ENCODE measurements around the gene OR14C36. TPM values are rescaled to one million over a fixed set of nuclear protein-coding genes. Genes with fewer than 3 reads are reported as not detected.

The OR14C36 gene
- polyA plus RNA-seq, 1 donor (not counting 4 experiments of a cell fraction or from before 2014, with no cell fraction given), result not detected

DNA sequence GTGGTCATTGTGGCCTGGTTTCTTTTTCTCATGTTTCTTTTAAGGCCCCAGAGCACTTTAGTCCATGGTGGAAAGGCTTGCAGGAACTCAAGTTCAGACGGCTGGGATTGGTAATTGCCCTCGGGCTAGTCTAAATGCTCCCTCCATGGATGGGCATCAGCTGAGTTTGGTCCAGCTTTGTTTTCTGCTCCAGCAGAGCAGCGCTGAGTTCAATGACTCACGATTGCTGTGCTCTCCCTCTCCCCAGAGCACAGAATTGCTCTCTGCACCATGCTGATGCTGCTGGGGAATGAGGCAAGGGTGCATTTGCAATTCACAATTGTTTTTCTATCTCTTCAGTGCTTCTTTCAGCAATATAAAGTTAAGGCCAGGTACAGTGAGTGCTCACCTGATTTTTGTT lies 25.2 kb downstream of the OR14C36 start:
- TF ChIP-seq EZH2 (IDR thresholded peaks at IDR 0.05; ENCODE audit: low read length), result no peak
- TF ChIP-seq, protein P1, sequence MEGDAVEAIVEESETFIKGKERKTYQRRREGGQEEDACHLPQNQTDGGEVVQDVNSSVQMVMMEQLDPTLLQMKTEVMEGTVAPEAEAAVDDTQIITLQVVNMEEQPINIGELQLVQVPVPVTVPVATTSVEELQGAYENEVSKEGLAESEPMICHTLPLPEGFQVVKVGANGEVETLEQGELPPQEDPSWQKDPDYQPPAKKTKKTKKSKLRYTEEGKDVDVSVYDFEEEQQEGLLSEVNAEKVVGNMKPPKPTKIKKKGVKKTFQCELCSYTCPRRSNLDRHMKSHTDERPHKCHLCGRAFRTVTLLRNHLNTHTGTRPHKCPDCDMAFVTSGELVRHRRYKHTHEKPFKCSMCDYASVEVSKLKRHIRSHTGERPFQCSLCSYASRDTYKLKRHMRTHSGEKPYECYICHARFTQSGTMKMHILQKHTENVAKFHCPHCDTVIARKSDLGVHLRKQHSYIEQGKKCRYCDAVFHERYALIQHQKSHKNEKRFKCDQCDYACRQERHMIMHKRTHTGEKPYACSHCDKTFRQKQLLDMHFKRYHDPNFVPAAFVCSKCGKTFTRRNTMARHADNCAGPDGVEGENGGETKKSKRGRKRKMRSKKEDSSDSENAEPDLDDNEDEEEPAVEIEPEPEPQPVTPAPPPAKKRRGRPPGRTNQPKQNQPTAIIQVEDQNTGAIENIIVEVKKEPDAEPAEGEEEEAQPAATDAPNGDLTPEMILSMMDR (optimal IDR thresholded peaks at IDR 0.05 in 1 of 3, IDR thresholded peaks at IDR 0.05 in 1 of 3, conservative IDR thresholded peaks at IDR 0.05 in 1 of 3; ENCODE audit: extremely low read depth in 1 of 3, insufficient read depth in 2 of 3, low read length in 3 of 3), result no peak
- no peaks in the 10 kb centered on the region for H3K27me3 ChIP-seq (ENCODE audit: control insufficient read depth, extremely low read depth, insufficient read depth, low read length)
- H3K79me2 ChIP-seq (ENCODE audit: control insufficient read depth, insufficient read depth, low read length), result no peaks in the 10 kb centered on the region
- no peak for FAIRE-seq
- H3K4me2 ChIP-seq (ENCODE audit: control insufficient read depth, extremely low read depth, insufficient read depth, low read depth, low read length), result no peak overlapping the region
- no peaks in the 10 kb centered on the region for H3K36me3 ChIP-seq (ENCODE audit: control insufficient read depth in 2 of 2, extremely low read depth in 1 of 2, insufficient read depth in 2 of 2, low read length in 2 of 2)
- dilution Hi-C loops (cut with MboI; ENCODE audit: extremely low pct_ligation_motif_present, low sequenced_read_pairs), result no loop called here
- no peak overlapping the region for H2AFZ ChIP-seq (ENCODE audit: control insufficient read depth, low read length)
- DNase-seq (ENCODE audit: low read depth, low spot score), result no peak
- no peaks in the 10 kb centered on the region for H3K9me1 ChIP-seq (ENCODE audit: control insufficient read depth, extremely low read depth, insufficient read depth, low read length)
- H3K9me3 ChIP-seq (ENCODE audit: control insufficient read depth, low read depth, low read length), result no peaks in the 10 kb centered on the region
- no peak overlapping the region for H3K9ac ChIP-seq (ENCODE audit: control insufficient read depth, extremely low read depth, insufficient read depth, low read length)
- H3K4me1 ChIP-seq (ENCODE audit: control insufficient read depth, extremely low read depth, insufficient read depth, low read length), result no peaks in the 10 kb centered on the region
- no peaks in the 10 kb centered on the region for H4K20me1 ChIP-seq (ENCODE audit: control insufficient read depth, extremely low read depth, insufficient read depth, low read length)
- H3K4me3 ChIP-seq (ENCODE audit: control insufficient read depth in 2 of 3, extremely low read depth in 1 of 3, insufficient read depth in 2 of 3, low read depth in 1 of 3, low read length in 3 of 3), result no peak overlapping the region
- H3K27ac ChIP-seq (ENCODE audit: control insufficient read depth, insufficient read depth, low read length), result no peak overlapping the region

GRCh38 chr1:248375446-248375845 lies 26.9 kb downstream of the OR14C36 start, which contains the start of gene OR2T6:
Gene OR2T6, plus strand, starts transcription at chr1:248375746. Its CDS starts 11,863 bp downstream, at chr1:248387609.
- FAIRE-seq (no peak), DNase-seq (ENCODE audit: low read depth, low spot score) (no peak)
- Histone ChIP-seq H3K36me3 (ENCODE audit: control insufficient read depth in 2 of 2, extremely low read depth in 1 of 2, insufficient read depth in 2 of 2, low read length in 2 of 2) (no peaks in the 10 kb centered on the region), H3K9me3 (ENCODE audit: control insufficient read depth, low read depth, low read length) (no peaks in the 10 kb centered on the region), H3K9ac (ENCODE audit: control insufficient read depth, extremely low read depth, insufficient read depth, low read length) (no peak within 1 kb of the TSS), H3K79me2 (ENCODE audit: control insufficient read depth, insufficient read depth, low read length) (no peaks in the 10 kb centered on the region), H3K9me1 (ENCODE audit: control insufficient read depth, extremely low read depth, insufficient read depth, low read length) (no peaks in the 10 kb centered on the region), H3K4me1 (ENCODE audit: control insufficient read depth, extremely low read depth, insufficient read depth, low read length) (no peaks in the 10 kb centered on the region), H3K27ac (ENCODE audit: control insufficient read depth, insufficient read depth, low read length) (no peak within 1 kb of the TSS), H3K27me3 (ENCODE audit: control insufficient read depth, extremely low read depth, insufficient read depth, low read length) (no peaks in the 10 kb centered on the region), H2AFZ (ENCODE audit: control insufficient read depth, low read length) (no peak within 1 kb of the TSS), H3K4me2 (ENCODE audit: control insufficient read depth, extremely low read depth, insufficient read depth, low read depth, low read length) (no peak within 1 kb of the TSS), H4K20me1 (ENCODE audit: control insufficient read depth, extremely low read depth, insufficient read depth, low read length) (no peaks in the 10 kb centered on the region), H3K4me3 (ENCODE audit: control insufficient read depth in 2 of 3, extremely low read depth in 1 of 3, insufficient read depth in 2 of 3, low read depth in 1 of 3, low read length in 3 of 3) (no peak within 1 kb of the TSS)
- dilution Hi-C loops (cut with MboI; ENCODE audit: extremely low pct_ligation_motif_present, low sequenced_read_pairs), result no loop called here
- TF ChIP-seq EZH2 (IDR thresholded peaks at IDR 0.05; ENCODE audit: low read length), result no peak
- TF ChIP-seq, protein P1 (optimal IDR thresholded peaks at IDR 0.05 in 1 of 3, IDR thresholded peaks at IDR 0.05 in 1 of 3, conservative IDR thresholded peaks at IDR 0.05 in 1 of 3; ENCODE audit: extremely low read depth in 1 of 3, insufficient read depth in 2 of 3, low read length in 3 of 3), result no peak
